Measurements from ENCODE around the gene SLC38A1.
A peak's percentile ranks its signal among the peaks of the same experiment; 100 is the strongest.
"Not testable (repeated sequence)": the region's sequence is repeated elsewhere in the genome, so short reads cannot be mapped to it uniquely, and the experiment has no call there.

The SLC38A1 gene

DNA sequence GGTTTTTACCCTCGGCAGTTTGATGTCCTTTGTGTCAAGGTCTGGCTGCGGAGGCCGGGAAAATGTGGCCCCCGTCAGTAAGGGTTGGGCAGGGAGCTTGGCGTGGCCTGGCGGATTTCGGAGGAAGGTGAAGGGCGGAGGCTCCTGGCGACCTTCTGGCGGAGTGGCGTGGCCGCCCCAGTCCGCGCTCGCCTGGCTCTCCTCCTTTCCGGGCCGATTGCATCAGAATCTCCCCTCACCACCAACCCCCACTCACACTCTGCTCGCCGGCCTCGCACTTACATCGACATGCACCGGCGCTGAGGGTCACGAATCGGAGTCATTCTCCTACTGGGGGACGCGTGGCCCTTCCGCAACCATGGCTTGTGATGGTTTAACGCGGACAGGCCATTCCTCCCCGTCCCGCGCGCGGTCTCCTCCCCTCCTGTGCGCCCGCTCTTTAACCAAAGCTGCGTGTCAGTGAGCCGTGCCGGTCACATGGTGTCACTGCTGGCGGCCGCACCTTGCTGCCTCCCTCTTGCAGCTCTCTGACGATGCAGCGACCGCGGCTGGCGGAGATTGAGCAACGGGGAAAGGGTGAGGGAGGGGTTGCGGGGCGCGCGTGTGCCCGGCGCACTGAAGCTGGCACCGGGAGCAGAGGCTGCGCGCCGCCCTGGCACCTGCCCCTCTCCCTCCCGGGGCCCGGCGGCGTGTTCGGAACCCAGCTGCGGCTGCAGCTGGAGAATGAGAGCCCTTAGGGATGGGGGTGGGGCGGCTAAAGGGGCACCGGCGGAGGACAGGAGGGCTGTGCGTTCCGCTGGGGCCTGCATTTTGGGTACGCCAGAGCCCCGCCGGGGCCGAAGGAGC lies at the start of gene SLC38A1:
Gene SLC38A1 (minus strand): TSS at position 461 of the 846 bp plus-strand sequence. CDS start 29,243 bp downstream, outside the sequence.
- no peaks in the 10 kb centered on the region for H3K27me3 ChIP-seq (ENCODE audit: control insufficient read depth, insufficient read depth, low read length)
- peak within 1 kb of the TSS; percentile 98 for H3K27ac ChIP-seq (ENCODE audit: low read depth, low read length)
- peak within 1 kb of the TSS; percentile 86 for H3K4me3 ChIP-seq (ENCODE audit: low read depth, low read length)
- peaks cover 37% of the 10 kb centered on the region for H3K4me1 ChIP-seq (ENCODE audit: control insufficient read depth, insufficient read depth, low read length)
- no peaks in the 10 kb centered on the region for H3K9me3 ChIP-seq (ENCODE audit: control insufficient read depth, insufficient read depth, low read depth, low read length)
- H3K9ac ChIP-seq (ENCODE audit: low read length): peak within 1 kb of the TSS; percentile 94
- no peaks in the 10 kb centered on the region for H3K36me3 ChIP-seq (ENCODE audit: control insufficient read depth, insufficient read depth, low read length)

DNA sequence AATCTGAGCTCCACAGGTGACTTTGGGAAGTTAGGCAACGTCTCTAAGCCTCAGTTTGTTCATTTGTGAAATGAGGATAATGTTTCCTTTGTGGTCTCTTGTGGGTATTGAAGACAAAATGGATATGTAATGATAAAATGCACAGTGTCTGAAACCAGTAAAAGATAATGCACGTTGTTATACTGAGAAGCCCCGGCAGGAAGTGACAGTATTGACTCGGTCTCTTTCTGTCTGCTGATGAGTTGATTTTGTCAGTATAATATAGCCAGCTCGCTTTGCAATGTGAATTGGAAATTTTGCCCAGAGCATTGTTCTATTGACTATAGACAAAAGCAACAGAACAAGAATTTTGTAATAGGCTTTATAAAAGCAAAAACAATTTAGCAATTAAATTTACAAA lies 49.2 kb upstream of the SLC38A1 start:
- Histone ChIP-seq H3K4me1 (ENCODE audit: control insufficient read depth, insufficient read depth, low read length) (peaks cover 22% of the 10 kb centered on the region), H3K4me3 (ENCODE audit: low read depth, low read length) (no peak overlapping the region), H3K36me3 (ENCODE audit: control insufficient read depth, insufficient read depth, low read length) (no peaks in the 10 kb centered on the region; the same call in 1 of the 2 replicates), H3K9me3 (ENCODE audit: control insufficient read depth, insufficient read depth, low read depth, low read length) (peaks cover 20% of the 10 kb centered on the region), H3K9ac (ENCODE audit: low read length) (no peak overlapping the region), H3K27me3 (ENCODE audit: control insufficient read depth, insufficient read depth, low read length) (no peaks in the 10 kb centered on the region), H3K27ac (ENCODE audit: low read depth, low read length) (no peak overlapping the region)

DNA sequence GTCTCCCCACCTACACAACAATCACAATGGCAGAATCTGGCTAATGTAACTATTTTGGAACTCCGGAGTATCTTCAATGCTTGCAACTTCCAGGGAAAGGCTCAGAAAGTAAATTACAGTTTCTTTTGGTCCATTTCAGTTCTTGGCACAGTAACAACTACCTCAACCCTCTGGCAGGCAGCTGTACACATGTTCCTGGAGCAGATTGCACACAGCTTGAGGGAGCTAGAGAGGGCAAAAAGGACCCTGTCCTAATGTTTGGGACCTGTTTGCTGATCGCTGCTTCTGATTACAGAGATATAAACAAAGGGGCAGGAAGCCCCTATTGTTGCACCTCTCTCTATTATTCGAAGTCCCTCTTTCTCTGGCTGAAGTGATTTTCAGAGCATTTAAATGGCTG lies 35.2 kb upstream of the SLC38A1 start:
- H3K9me3 ChIP-seq (ENCODE audit: control insufficient read depth, insufficient read depth, low read depth, low read length): peaks cover 16% of the 10 kb centered on the region
- H3K4me3 ChIP-seq (ENCODE audit: low read depth, low read length): no peak overlapping the region
- no peak overlapping the region for H3K27ac ChIP-seq (ENCODE audit: low read depth, low read length)
- H3K27me3 ChIP-seq (ENCODE audit: control insufficient read depth, insufficient read depth, low read length): no peaks in the 10 kb centered on the region
- no peaks in the 10 kb centered on the region for H3K36me3 ChIP-seq (ENCODE audit: control insufficient read depth, insufficient read depth, low read length)
- H3K9ac ChIP-seq (ENCODE audit: low read length): no peak overlapping the region
- 0 out of 2 replicates have a peak, but pooled peaks cover 9% of the 10 kb centered on the region for H3K4me1 ChIP-seq (ENCODE audit: control insufficient read depth, insufficient read depth, low read length)

DNA sequence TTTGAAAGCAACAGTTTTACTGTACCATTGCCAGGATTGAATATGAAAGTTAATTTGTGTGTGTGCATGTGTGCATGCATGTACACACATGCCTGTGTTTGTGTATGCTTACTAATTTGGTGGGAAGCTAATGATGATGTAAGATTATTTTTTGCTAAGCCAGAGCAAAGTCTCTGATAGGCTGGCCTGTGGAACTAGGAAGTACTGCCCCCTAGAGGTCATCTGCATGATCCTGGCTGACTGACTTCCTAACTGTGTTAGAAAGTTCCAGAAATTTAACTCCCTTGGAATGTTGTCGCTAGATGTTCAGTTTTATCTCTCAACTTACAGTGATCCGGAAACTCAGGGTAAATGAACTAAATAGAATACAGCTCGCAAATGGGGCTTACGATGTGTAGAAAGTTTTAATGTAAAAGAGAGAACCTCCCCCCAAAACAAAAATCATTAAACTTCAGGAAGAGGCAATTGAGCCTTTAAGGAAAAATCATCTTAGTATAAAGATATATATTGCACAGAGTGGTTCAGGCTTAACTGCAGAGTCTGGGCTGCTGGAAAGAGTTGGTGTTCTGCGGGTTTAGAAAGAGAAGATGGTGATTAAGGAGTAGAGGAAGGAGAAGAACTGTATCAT lies 34.3 kb upstream of the SLC38A1 start:
- no peak overlapping the region for H3K27ac ChIP-seq (ENCODE audit: low read depth, low read length)
- H3K4me1 ChIP-seq (ENCODE audit: control insufficient read depth, insufficient read depth, low read length): 0 out of 2 replicates have a peak, but pooled peaks cover 9% of the 10 kb centered on the region
- no peaks in the 10 kb centered on the region for H3K36me3 ChIP-seq (ENCODE audit: control insufficient read depth, insufficient read depth, low read length)
- no peak overlapping the region for H3K9ac ChIP-seq (ENCODE audit: low read length)
- H3K9me3 ChIP-seq (ENCODE audit: control insufficient read depth, insufficient read depth, low read depth, low read length): peaks cover 16% of the 10 kb centered on the region
- H3K4me3 ChIP-seq (ENCODE audit: low read depth, low read length): no peak overlapping the region
- H3K27me3 ChIP-seq (ENCODE audit: control insufficient read depth, insufficient read depth, low read length): no peaks in the 10 kb centered on the region

DNA sequence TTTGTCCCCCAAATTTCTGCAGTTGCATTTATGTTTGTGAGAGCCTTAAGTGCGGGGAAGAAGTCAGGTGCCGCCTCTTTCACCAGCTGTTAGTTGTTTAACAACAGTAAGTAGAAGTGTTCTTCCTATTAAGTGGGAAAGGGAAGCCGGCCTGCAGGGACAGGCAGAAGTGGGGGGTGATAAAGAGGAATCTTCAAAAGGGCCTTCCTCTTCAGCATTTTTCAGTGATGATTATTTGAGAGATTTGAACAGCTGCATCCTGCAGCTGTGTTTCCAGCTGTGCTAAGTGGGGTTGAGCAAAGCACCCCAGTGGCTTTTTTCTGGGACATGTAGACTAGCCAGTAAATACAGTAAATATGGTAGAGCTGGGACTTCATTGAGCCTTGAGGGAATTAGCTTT lies 32.1 kb upstream of the SLC38A1 start:
- H3K9me3 ChIP-seq (ENCODE audit: control insufficient read depth, insufficient read depth, low read depth, low read length): peaks cover 10% of the 10 kb centered on the region
- no peak overlapping the region for H3K9ac ChIP-seq (ENCODE audit: low read length)
- H3K36me3 ChIP-seq (ENCODE audit: control insufficient read depth, insufficient read depth, low read length): no peaks in the 10 kb centered on the region
- H3K4me3 ChIP-seq (ENCODE audit: low read depth, low read length): no peak overlapping the region
- no peak overlapping the region for H3K27ac ChIP-seq (ENCODE audit: low read depth, low read length)
- 0 out of 2 replicates have a peak, but pooled peaks cover 9% of the 10 kb centered on the region for H3K4me1 ChIP-seq (ENCODE audit: control insufficient read depth, insufficient read depth, low read length)
- H3K27me3 ChIP-seq (ENCODE audit: control insufficient read depth, insufficient read depth, low read length): no peaks in the 10 kb centered on the region

DNA sequence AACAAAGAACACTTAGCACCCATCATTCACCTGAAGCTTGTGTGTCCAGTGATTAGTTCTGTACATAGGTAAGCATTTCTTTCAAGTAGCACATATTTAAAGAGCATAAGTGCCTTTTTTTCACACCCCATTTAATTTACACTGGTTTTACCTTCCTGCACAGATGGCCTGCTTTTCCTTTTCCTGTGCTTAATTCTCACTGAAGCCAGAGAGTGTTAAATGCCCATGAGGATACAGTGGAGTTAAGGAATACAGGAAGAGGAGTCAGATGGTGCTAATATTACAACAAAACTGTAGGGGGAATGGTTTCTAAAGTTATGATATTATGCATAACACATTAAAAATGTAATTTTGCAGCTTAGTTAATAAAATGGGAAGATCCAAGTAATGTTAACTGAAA lies 31.0 kb upstream of the SLC38A1 start:
- Histone ChIP-seq H3K27me3 (ENCODE audit: control insufficient read depth, insufficient read depth, low read length) (no peaks in the 10 kb centered on the region), H3K9ac (ENCODE audit: low read length) (no peak overlapping the region)

DNA sequence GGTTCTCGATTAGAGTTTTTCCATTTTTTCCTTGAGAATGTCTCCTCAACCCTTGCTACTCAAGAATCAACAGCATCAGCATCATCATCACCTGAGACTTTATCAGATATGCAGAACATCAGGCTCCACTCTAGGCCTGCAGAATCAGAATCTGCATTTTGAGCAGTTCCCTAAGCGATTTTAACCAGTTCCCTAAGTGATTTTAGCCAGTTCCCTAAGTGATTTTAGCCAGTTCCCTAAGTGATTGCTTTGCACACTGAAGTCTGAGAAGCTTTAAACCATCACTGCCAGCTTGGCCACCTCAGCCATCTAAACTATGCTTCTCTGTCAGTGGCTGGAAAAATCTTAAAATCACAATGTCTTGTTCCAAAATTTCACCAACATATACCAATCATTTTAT lies 29.4 kb upstream of the SLC38A1 start:
- no peak overlapping the region for H3K27ac ChIP-seq (ENCODE audit: low read depth, low read length)
- H3K4me1 ChIP-seq (ENCODE audit: control insufficient read depth, insufficient read depth, low read length): 0 out of 2 replicates have a peak, but pooled peaks cover 4% of the 10 kb centered on the region
- no peaks in the 10 kb centered on the region for H3K36me3 ChIP-seq (ENCODE audit: control insufficient read depth, insufficient read depth, low read length)
- peaks cover 3% of the 10 kb centered on the region; the same call in 1 of the 2 replicates for H3K9me3 ChIP-seq (ENCODE audit: control insufficient read depth, insufficient read depth, low read depth, low read length)
- H3K4me3 ChIP-seq (ENCODE audit: low read depth, low read length): no peak overlapping the region
- H3K9ac ChIP-seq (ENCODE audit: low read length): no peak overlapping the region
- no peaks in the 10 kb centered on the region for H3K27me3 ChIP-seq (ENCODE audit: control insufficient read depth, insufficient read depth, low read length)

More for the DNA sequence above, 31.0 kb upstream of the SLC38A1 start:
- Histone ChIP-seq H3K4me1 (ENCODE audit: control insufficient read depth, insufficient read depth, low read length) (0 out of 2 replicates have a peak, but pooled peaks cover 9% of the 10 kb centered on the region), H3K27ac (ENCODE audit: low read depth, low read length) (no peak overlapping the region), H3K9me3 (ENCODE audit: control insufficient read depth, insufficient read depth, low read depth, low read length) (peaks cover 3% of the 10 kb centered on the region; the same call in 1 of the 2 replicates), H3K4me3 (ENCODE audit: low read depth, low read length) (no peak overlapping the region), H3K36me3 (ENCODE audit: control insufficient read depth, insufficient read depth, low read length) (no peaks in the 10 kb centered on the region)

DNA sequence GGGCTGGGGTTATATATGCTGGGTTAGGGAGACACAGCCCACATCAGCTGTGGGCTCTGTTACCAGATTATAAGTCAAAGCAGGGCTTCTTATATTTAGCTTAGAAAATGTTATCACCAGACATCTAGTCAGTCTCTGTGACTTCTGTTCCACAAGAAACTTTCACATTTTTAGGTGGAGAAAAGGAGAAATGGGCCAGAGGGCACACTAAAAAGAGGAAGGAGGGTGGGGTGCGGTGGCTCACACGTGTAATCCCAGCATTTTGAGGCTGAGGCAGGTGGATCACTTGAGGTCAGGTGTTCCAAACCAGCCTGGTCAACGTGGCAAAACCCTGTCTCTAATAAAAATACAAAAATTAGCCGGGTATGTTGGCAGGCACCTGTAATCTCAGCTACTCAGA lies 28.0 kb upstream of the SLC38A1 start:
- H3K9me3 ChIP-seq (ENCODE audit: control insufficient read depth, insufficient read depth, low read depth, low read length): peaks cover 8% of the 10 kb centered on the region
- H3K9ac ChIP-seq (ENCODE audit: low read length): no peak overlapping the region
- H3K4me1 ChIP-seq (ENCODE audit: control insufficient read depth, insufficient read depth, low read length): 0 out of 2 replicates have a peak, but pooled peaks cover 4% of the 10 kb centered on the region
- H3K36me3 ChIP-seq (ENCODE audit: control insufficient read depth, insufficient read depth, low read length): no peaks in the 10 kb centered on the region
- no peak overlapping the region for H3K27ac ChIP-seq (ENCODE audit: low read depth, low read length)
- no peak overlapping the region for H3K4me3 ChIP-seq (ENCODE audit: low read depth, low read length)
- no peaks in the 10 kb centered on the region for H3K27me3 ChIP-seq (ENCODE audit: control insufficient read depth, insufficient read depth, low read length)

DNA sequence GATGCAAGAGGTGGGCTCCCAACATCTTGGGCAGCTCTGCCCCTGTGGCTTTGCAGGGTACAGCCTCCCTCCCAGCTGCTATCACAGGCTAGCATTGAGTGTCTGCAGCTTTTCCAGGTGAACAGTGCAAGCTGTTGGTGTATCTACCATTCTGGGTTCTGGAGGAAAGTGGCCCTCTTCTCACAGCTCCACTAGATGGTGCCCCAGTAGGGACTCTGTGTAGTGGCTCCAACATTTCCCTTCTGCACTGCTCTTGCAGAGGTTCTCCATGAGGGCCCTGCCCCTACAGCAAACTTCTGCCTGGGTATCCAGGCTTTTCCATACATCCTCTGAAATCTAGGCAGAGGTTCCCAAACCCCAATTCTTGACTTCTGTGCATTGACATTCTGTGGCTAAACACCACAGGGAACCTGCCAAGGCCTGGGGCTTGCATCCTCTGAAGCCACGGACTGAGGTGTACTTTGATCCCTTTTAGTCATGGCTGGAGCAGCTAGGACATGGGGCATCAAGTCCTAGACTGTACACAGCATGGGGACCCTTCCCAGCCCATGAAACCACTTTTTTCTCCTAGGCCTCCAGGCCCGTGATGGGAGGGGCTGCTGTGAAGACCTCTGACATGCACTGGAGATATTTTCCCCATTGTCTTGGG lies 24.0 kb upstream of the SLC38A1 start:
- peaks cover 22% of the 10 kb centered on the region for H3K9me3 ChIP-seq (ENCODE audit: control insufficient read depth, insufficient read depth, low read depth, low read length)
- no peaks in the 10 kb centered on the region for H3K4me1 ChIP-seq (ENCODE audit: control insufficient read depth, insufficient read depth, low read length)
- H3K27me3 ChIP-seq (ENCODE audit: control insufficient read depth, insufficient read depth, low read length): no peaks in the 10 kb centered on the region
- no peak overlapping the region for H3K27ac ChIP-seq (ENCODE audit: low read depth, low read length)
- no peak overlapping the region for H3K4me3 ChIP-seq (ENCODE audit: low read depth, low read length)
- H3K9ac ChIP-seq (ENCODE audit: low read length): no peak overlapping the region
- no peaks in the 10 kb centered on the region for H3K36me3 ChIP-seq (ENCODE audit: control insufficient read depth, insufficient read depth, low read length)

DNA sequence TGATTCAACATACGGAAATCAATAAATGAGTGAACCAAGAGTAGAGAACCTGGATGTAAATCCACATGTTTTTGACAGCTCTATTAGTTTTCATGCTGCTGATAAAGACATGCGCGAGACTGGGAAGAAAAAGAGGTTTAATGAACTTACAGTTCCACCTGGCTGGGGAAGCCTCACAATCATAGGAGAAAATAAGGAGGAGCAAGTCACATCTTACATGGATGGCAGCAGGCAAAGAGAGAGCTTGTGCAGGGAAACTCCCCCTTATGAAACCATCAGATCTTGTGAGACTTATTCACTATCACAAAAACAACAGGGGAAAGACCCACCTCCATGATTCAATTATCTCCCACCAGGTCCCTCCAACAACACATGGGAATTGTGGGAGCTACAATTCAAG lies 23.1 kb upstream of the SLC38A1 start:
- H3K4me1 ChIP-seq (ENCODE audit: control insufficient read depth, insufficient read depth, low read length); H3K9ac ChIP-seq (ENCODE audit: low read length); H3K27ac ChIP-seq (ENCODE audit: low read depth, low read length); H3K27me3 ChIP-seq (ENCODE audit: control insufficient read depth, insufficient read depth, low read length); H3K36me3 ChIP-seq (ENCODE audit: control insufficient read depth, insufficient read depth, low read length); H3K4me3 ChIP-seq (ENCODE audit: low read depth, low read length): not testable (repeated sequence)
- peaks cover 22% of the 10 kb centered on the region for H3K9me3 ChIP-seq (ENCODE audit: control insufficient read depth, insufficient read depth, low read depth, low read length)

DNA sequence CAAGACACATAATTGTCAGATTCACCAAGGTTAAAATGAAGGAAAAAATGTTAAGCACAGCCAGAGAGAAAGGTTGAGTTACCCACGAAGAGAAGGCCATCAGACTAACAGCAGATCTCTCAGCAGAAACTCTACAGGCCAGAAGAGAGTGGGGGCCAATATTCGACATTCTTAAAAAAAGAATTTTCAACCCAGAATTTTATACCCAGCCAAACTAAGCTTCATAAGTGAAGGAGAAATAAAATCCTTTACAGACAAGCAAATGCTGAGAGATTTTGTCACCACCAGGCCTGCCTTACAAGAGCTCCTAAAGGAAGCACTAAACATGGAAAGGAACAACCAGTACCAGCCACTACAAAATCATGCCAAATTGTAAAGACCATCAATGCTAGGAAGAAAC lies 16.3 kb upstream of the SLC38A1 start:
- not testable (repeated sequence) for H3K4me1 ChIP-seq (ENCODE audit: control insufficient read depth, insufficient read depth, low read length); H3K9ac ChIP-seq (ENCODE audit: low read length); H3K27ac ChIP-seq (ENCODE audit: low read depth, low read length); H3K4me3 ChIP-seq (ENCODE audit: low read depth, low read length); H3K36me3 ChIP-seq (ENCODE audit: control insufficient read depth, insufficient read depth, low read length); H3K27me3 ChIP-seq (ENCODE audit: control insufficient read depth, insufficient read depth, low read length)
- peaks cover 26% of the 10 kb centered on the region for H3K9me3 ChIP-seq (ENCODE audit: control insufficient read depth, insufficient read depth, low read depth, low read length)
